ENCODE results near the gene C4BPB.

DNA sequence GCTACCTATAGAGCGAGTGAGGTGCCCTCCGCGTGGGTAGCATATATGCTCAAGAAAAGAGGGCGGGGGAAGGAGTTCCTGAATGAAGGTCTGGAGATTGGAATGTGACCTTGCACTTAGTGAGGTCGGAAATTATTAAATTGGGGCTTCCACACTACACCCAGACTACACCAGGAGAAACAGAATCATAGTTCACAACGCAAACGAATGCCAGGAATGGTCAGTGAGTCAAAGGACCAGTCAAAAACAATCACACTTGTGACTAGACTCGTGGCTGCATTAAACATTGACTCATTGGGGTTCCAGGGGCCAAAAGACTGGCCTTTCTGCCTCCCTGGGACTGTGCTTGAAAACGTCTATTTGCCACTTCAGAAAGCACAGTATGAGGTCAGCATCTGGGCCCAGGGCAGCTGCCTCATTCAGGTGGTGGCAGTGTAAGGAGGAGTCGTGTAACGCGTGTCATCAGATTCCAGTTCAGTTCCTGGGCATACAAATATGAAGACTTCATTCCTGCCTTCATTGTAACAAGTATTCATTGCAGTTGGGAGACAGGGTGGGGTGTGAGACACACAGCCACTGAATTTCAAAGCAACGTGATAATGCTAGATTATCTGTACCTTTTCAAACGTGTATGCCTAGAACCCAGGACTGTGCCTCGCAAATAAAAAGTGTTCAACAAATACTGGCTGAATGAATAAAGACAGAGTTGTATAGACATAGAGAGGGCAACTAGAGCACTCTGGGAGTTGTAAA is 37.3 kb upstream of the C4BPB start, which contains the start of gene YOD1:
- TF ChIP-seq, protein P1, sequence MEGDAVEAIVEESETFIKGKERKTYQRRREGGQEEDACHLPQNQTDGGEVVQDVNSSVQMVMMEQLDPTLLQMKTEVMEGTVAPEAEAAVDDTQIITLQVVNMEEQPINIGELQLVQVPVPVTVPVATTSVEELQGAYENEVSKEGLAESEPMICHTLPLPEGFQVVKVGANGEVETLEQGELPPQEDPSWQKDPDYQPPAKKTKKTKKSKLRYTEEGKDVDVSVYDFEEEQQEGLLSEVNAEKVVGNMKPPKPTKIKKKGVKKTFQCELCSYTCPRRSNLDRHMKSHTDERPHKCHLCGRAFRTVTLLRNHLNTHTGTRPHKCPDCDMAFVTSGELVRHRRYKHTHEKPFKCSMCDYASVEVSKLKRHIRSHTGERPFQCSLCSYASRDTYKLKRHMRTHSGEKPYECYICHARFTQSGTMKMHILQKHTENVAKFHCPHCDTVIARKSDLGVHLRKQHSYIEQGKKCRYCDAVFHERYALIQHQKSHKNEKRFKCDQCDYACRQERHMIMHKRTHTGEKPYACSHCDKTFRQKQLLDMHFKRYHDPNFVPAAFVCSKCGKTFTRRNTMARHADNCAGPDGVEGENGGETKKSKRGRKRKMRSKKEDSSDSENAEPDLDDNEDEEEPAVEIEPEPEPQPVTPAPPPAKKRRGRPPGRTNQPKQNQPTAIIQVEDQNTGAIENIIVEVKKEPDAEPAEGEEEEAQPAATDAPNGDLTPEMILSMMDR (IDR thresholded peaks at IDR 0.05; ENCODE audit: insufficient read depth, low read depth, low read length), result no peak
- no peak for TF ChIP-seq EZH2 (IDR thresholded peaks at IDR 0.05; ENCODE audit: insufficient read depth, low read length)

Data from astrocyte (in vitro differentiated cells and primary cell).